ENCODE measurements around the gene RBBP9. TPM values are rescaled to one million over a fixed set of nuclear protein-coding genes. Genes with fewer than 3 reads are reported as not detected.

Gene RBBP9
- total and polyA plus RNA-seq, 9 of the 15 experiments (the other 6 are each of a cell fraction or from before 2014, with no cell fraction given), result 0.94 to 4.4 (median 2.5) TPM

DNA sequence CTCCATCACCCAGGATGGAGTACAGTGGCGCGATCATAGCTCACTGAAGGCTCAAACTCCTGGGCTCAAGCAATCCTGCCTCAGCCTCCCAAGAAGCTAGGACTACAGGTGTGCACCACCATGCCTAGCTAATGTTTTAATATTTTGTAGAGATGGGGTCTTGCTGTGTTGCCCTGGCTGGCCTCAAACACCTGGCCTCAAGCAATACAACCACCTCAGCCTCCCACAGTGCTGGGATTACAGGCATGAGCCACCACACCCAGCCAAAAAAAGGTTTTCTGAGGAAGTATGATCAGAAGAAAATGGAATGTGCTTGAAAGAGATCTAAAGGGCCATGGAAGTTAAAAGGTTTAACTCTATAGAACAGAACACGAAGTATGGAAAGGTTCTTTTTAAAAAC, 8.7 kb downstream of the RBBP9 start:
- FAIRE-seq (no peak), DNase-seq (ENCODE audit: extremely low read depth in 1 of 4, low spot score in 3 of 4) (no peak), ATAC-seq (no peak)
- CTCF ChIA-PET (ENCODE audit: low intra/inter-chr PET ratio), result no interaction called here
- H3K4me2 ChIP-seq (ENCODE audit: insufficient read depth, low read length), result no peak overlapping the region
- no peaks in the 10 kb centered on the region for H3K27me3 ChIP-seq (ENCODE audit: control insufficient read depth in 2 of 2, insufficient read depth in 2 of 2, low read length in 2 of 2)
- no TSS peak for BruUV-seq (replicated peaks)
- 0 out of 2 replicates have a peak, but pooled peaks have one; percentile 11 for TF ChIP-seq ZNF121 (CRISPR knock-in tag; conservative IDR thresholded peaks at IDR 0.05)
- TF ChIP-seq, protein P1, sequence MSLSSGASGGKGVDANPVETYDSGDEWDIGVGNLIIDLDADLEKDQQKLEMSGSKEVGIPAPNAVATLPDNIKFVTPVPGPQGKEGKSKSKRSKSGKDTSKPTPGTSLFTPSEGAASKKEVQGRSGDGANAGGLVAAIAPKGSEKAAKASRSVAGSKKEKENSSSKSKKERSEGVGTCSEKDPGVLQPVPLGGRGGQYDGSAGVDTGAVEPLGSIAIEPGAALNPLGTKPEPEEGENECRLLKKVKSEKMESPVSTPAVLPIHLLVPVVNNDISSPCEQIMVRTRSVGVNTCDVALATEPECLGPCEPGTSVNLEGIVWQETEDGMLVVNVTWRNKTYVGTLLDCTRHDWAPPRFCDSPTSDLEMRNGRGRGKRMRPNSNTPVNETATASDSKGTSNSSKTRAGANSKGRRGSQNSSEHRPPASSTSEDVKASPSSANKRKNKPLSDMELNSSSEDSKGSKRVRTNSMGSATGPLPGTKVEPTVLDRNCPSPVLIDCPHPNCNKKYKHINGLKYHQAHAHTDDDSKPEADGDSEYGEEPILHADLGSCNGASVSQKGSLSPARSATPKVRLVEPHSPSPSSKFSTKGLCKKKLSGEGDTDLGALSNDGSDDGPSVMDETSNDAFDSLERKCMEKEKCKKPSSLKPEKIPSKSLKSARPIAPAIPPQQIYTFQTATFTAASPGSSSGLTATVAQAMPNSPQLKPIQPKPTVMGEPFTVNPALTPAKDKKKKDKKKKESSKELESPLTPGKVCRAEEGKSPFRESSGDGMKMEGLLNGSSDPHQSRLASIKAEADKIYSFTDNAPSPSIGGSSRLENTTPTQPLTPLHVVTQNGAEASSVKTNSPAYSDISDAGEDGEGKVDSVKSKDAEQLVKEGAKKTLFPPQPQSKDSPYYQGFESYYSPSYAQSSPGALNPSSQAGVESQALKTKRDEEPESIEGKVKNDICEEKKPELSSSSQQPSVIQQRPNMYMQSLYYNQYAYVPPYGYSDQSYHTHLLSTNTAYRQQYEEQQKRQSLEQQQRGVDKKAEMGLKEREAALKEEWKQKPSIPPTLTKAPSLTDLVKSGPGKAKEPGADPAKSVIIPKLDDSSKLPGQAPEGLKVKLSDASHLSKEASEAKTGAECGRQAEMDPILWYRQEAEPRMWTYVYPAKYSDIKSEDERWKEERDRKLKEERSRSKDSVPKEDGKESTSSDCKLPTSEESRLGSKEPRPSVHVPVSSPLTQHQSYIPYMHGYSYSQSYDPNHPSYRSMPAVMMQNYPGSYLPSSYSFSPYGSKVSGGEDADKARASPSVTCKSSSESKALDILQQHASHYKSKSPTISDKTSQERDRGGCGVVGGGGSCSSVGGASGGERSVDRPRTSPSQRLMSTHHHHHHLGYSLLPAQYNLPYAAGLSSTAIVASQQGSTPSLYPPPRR (CRISPR knock-in tag; IDR thresholded peaks at IDR 0.05; ENCODE audit: borderline replicate concordance), result no peak
- in situ Hi-C loops (cut with MboI), result no loop called here
- H3K27ac ChIP-seq (ENCODE audit: extremely low read depth, low read depth, low read length), result no peak overlapping the region
- H3K4me1 ChIP-seq (replicated peaks in 1 of 2; ENCODE audit: control insufficient read depth in 2 of 2, insufficient read depth in 2 of 2, low read length in 2 of 2), result no peaks in the 10 kb centered on the region
- no peaks in the 10 kb centered on the region for H3K9me1 ChIP-seq (ENCODE audit: control insufficient read depth, insufficient read depth, low read length)
- no peak overlapping the region for H3K9ac ChIP-seq (ENCODE audit: insufficient read depth in 1 of 2, low read depth in 2 of 2, low read length in 2 of 2)
- no peak overlapping the region for H3K4me3 ChIP-seq
- 40% methylated on average over 1 of the region's 3 CpGs for WGBS (ENCODE audit: insufficient coverage, low coverage, missing lambda C conversion rate)
- H4K20me1 ChIP-seq (replicated peaks; ENCODE audit: control insufficient read depth, insufficient read depth, low read length), result no peaks in the 10 kb centered on the region
- no peak overlapping the region for H2AFZ ChIP-seq (ENCODE audit: low read depth, low read length)
- POLR2A ChIA-PET, result interaction anchor here (0.6 to 0.7 kb wide), 2 partner anchors 8 to 13 kb away, joined by 3 read pairs; no protein-coding TSS in a partner anchor
- H3K79me2 ChIP-seq (ENCODE audit: control insufficient read depth, insufficient read depth, low read length), result no peaks in the 10 kb centered on the region
- peaks cover 11% of the 10 kb centered on the region; the same call in 1 of the 3 replicates for H3K36me3 ChIP-seq (ENCODE audit: control insufficient read depth, insufficient read depth, low read length)
- intact Hi-C loops (cut with micrococcal nuclease), result no loop called here
- no peaks in the 10 kb centered on the region for H3K9me3 ChIP-seq (replicated peaks; ENCODE audit: control insufficient read depth, insufficient read depth, low read depth, low read length)

Measured in K562 (cell line).